ENCODE measurements around the gene FLAD1.
A peak's percentile ranks its signal among the peaks of the same experiment; 100 is the strongest.

FLAD1 gene

DNA sequence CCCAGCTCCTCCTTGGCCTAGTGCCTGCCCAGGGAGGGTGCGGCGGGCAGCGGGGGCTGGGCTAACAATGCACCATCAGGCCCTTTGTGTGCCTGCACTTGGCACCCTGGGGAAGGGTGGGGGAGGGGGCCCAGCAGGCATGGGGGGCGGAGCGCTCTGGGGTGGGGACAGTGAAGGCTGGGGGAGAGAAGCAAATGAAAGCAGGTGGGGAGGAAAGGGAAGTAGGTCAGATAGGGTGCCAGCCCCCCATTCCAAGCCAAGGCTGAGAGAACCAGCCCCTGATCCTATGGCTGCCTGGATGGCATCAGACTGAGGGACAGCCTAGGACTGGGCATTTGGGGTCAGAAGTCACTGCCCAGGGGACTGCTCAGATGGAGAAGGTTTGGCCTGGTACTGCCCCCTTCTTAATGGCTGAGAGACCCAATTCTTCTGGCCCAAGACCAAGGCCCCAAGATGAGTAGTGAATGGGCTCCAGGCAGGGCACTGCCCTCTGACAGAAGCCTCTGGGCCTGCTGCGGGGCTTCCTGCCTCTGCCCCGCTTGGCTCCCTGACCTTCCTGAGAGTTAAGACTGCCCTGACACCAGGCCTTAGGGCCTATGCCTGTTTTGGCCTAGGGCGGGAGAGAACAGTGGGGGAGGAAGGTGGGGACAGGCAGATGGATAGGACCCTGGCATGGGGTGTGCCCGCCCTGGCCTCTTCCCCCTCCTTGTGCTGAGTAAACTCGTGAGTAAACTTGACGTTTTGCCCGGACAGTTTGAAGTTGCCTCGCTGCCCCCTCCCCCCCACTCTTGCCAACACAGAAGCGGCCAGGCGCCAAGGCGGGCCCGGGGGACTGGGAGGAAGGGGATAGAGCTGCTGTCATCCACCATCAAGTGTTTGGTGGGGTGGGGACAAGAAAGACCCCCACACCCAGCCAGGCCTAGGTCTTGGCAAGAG lies 22.2 kb downstream of the FLAD1 start:
- H3K9me2 ChIP-seq (replicated peaks; ENCODE audit: low read depth, low read length), result no peaks in the 10 kb centered on the region
- H3K79me2 ChIP-seq (ENCODE audit: insufficient read depth, low read length), result no peaks in the 10 kb centered on the region
- H3F3A ChIP-seq (ENCODE audit: low read depth), result peaks cover 4% of the 10 kb centered on the region; the same call in 1 of the 2 replicates
- H3K27me3 ChIP-seq (ENCODE audit: insufficient read depth, low read length, poor library complexity, severe bottlenecking), result no peaks in the 10 kb centered on the region
- H3K4me2 ChIP-seq (ENCODE audit: low read depth, low read length, poor library complexity, severe bottlenecking), result peak overlapping the region; percentile 57
- peak overlapping the region; percentile 58 for H3K9ac ChIP-seq (ENCODE audit: low read depth, low read length, poor library complexity, severe bottlenecking)
- H3K4me1 ChIP-seq (ENCODE audit: insufficient read depth, low read length, poor library complexity, severe bottlenecking), result peaks cover 44% of the 10 kb centered on the region
- no peak overlapping the region for H3K4me3 ChIP-seq (ENCODE audit: low read length, poor library complexity, severe bottlenecking)
- TF ChIP-seq, protein P1, sequence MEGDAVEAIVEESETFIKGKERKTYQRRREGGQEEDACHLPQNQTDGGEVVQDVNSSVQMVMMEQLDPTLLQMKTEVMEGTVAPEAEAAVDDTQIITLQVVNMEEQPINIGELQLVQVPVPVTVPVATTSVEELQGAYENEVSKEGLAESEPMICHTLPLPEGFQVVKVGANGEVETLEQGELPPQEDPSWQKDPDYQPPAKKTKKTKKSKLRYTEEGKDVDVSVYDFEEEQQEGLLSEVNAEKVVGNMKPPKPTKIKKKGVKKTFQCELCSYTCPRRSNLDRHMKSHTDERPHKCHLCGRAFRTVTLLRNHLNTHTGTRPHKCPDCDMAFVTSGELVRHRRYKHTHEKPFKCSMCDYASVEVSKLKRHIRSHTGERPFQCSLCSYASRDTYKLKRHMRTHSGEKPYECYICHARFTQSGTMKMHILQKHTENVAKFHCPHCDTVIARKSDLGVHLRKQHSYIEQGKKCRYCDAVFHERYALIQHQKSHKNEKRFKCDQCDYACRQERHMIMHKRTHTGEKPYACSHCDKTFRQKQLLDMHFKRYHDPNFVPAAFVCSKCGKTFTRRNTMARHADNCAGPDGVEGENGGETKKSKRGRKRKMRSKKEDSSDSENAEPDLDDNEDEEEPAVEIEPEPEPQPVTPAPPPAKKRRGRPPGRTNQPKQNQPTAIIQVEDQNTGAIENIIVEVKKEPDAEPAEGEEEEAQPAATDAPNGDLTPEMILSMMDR (conservative IDR thresholded peaks at IDR 0.05; ENCODE audit: low read length), result no peak
- TF ChIP-seq EZH2phosphoT487 (IDR thresholded peaks at IDR 0.05; ENCODE audit: borderline replicate concordance), result no peak
- no peaks in the 10 kb centered on the region for H3K36me3 ChIP-seq (ENCODE audit: insufficient read depth, low read length)
- no peak overlapping the region for H2AFZ ChIP-seq (ENCODE audit: low read length)
- H4K20me1 ChIP-seq (ENCODE audit: insufficient read depth, low read length, poor library complexity, severe bottlenecking), result no peaks in the 10 kb centered on the region
- no peaks in the 10 kb centered on the region for H3K9me3 ChIP-seq (ENCODE audit: insufficient read depth, low read depth, low read length)

GRCh38 chr1:155006601-155007101 lies 23.5 kb downstream of the FLAD1 start:
- Histone ChIP-seq H3K4me1 (ENCODE audit: insufficient read depth, low read length, poor library complexity, severe bottlenecking) (peaks cover 48% of the 10 kb centered on the region), H3K27me3 (ENCODE audit: insufficient read depth, low read length, poor library complexity, severe bottlenecking) (no peaks in the 10 kb centered on the region), H3K4me2 (ENCODE audit: low read depth, low read length, poor library complexity, severe bottlenecking) (peak overlapping the region; percentile 57), H4K20me1 (ENCODE audit: insufficient read depth, low read length, poor library complexity, severe bottlenecking) (no peaks in the 10 kb centered on the region), H3K4me3 (ENCODE audit: low read length, poor library complexity, severe bottlenecking) (peak overlapping the region; percentile 31), H2AFZ (ENCODE audit: low read length) (no peak overlapping the region), H3K9me2 (replicated peaks; ENCODE audit: low read depth, low read length) (no peaks in the 10 kb centered on the region), H3K9me3 (ENCODE audit: insufficient read depth, low read depth, low read length) (no peaks in the 10 kb centered on the region), H3F3A (ENCODE audit: low read depth) (no peaks in the 10 kb centered on the region), H3K36me3 (ENCODE audit: insufficient read depth, low read length) (no peaks in the 10 kb centered on the region), H3K9ac (ENCODE audit: low read depth, low read length, poor library complexity, severe bottlenecking) (peak overlapping the region; percentile 58), H3K79me2 (ENCODE audit: insufficient read depth, low read length) (no peaks in the 10 kb centered on the region)
- no peak for TF ChIP-seq EZH2phosphoT487 (IDR thresholded peaks at IDR 0.05; ENCODE audit: borderline replicate concordance)
- TF ChIP-seq, protein P1 (conservative IDR thresholded peaks at IDR 0.05; ENCODE audit: low read length), result no peak

DNA sequence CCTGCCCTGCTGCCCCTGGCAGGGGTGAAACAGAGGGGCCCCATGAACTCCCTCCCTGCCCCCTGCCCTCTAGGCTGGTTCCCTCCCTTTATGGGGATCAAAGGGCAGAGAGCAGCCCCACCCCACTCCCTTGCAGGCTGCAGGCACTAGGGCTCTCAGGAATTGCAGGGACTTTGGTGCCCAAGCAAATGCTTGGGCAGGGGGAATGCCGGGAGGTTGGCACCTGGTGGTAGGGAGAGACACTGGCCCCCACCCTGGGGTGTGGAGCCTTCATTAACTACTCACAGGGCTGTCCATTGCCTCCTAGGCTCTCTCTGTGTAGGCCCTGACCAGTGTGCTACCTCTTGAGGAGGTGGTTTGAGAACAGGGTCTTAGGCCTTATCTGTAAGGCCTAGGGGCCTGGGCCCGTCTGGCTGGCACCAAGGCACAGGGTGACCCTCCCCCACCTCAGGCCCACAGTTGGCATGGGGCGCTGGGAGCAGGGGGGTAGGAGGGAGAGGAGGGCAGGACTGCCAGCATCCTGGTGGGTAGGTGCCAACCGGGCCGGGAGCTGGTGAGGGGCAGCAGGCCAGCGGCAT lies 24.2 kb downstream of the FLAD1 start:
- Histone ChIP-seq H3K4me2 (ENCODE audit: low read depth, low read length, poor library complexity, severe bottlenecking) (no peak overlapping the region), H3K36me3 (ENCODE audit: insufficient read depth, low read length) (no peaks in the 10 kb centered on the region), H3K9me3 (ENCODE audit: insufficient read depth, low read depth, low read length) (no peaks in the 10 kb centered on the region), H3K4me1 (ENCODE audit: insufficient read depth, low read length, poor library complexity, severe bottlenecking) (peaks cover 55% of the 10 kb centered on the region), H3K9ac (ENCODE audit: low read depth, low read length, poor library complexity, severe bottlenecking) (no peak overlapping the region), H3F3A (ENCODE audit: low read depth) (no peaks in the 10 kb centered on the region), H3K79me2 (ENCODE audit: insufficient read depth, low read length) (no peaks in the 10 kb centered on the region), H2AFZ (ENCODE audit: low read length) (no peak overlapping the region), H3K9me2 (replicated peaks; ENCODE audit: low read depth, low read length) (no peaks in the 10 kb centered on the region), H3K4me3 (ENCODE audit: low read length, poor library complexity, severe bottlenecking) (no peak overlapping the region), H4K20me1 (ENCODE audit: insufficient read depth, low read length, poor library complexity, severe bottlenecking) (no peaks in the 10 kb centered on the region), H3K27me3 (ENCODE audit: insufficient read depth, low read length, poor library complexity, severe bottlenecking) (no peaks in the 10 kb centered on the region)
- TF ChIP-seq, protein P1 (conservative IDR thresholded peaks at IDR 0.05; ENCODE audit: low read length), result no peak
- no peak for TF ChIP-seq EZH2phosphoT487 (IDR thresholded peaks at IDR 0.05; ENCODE audit: borderline replicate concordance)
